K562 (cell line): ENCODE measurements around the gene CYBRD1. TPM values are rescaled to one million over a fixed set of nuclear protein-coding genes. Genes with fewer than 3 reads are reported as not detected.

Source experiments
- ARID2 ChIP-seq: fragments of 450-650 bp; IDR thresholded peaks from 2 replicates; pipeline ENCODE4 v1.6.1; 2017; ENCODE audit warnings: antibody characterized with exemption, mild to moderate bottlenecking
- BDP1 ChIP-seq: IDR thresholded peaks from 3 replicates; pipeline ENCODE4 v1.6.1; 2011; ENCODE audit not compliant: insufficient read length, insufficient read depth
- CLOCK ChIP-seq: fragments of 250-450 bp; sonication (Bioruptor Pico); IDR thresholded peaks from 2 replicates; pipeline ENCODE4 v1.4.0; 2020; ENCODE audit warnings: mild to moderate bottlenecking, moderate library complexity, borderline replicate concordance
- E2F6 ChIP-seq, 2 experiments: IDR thresholded peaks; 2 replicates each; pipeline ENCODE4 v1.6.1; 2011; ENCODE audit warnings: borderline replicate concordance in 1 of 2, control low read depth in 1 of 2, low read depth in 1 of 2, low read length in 1 of 2, mild to moderate bottlenecking in 1 of 2, mixed read lengths in 1 of 2, moderate library complexity in 1 of 2; ENCODE audit not compliant: insufficient read depth in 1 of 2, insufficient read length in 1 of 2, poor library complexity in 1 of 2, severe bottlenecking in 1 of 2; ENCODE audit errors: extremely low read depth in 1 of 2
- JUND ChIP-seq, 2 experiments: IDR thresholded peaks; 2 replicates in 1 of 2; 3 replicates in 1 of 2; pipeline ENCODE4 v1.6.1; 2011; ENCODE audit warnings: borderline replicate concordance in 2 of 2, low read depth in 2 of 2, low read length in 2 of 2, improper control_type of control experiment in 1 of 2, missing biosample characterization in 1 of 2, missing genetic modification characterization in 1 of 2, missing genetic modification reagents in 1 of 2
- MAFK ChIP-seq: IDR thresholded peaks from 2 replicates; pipeline ENCODE4 v1.6.1; 2011; ENCODE audit warnings: low read length, improper control_type of control experiment
- MAZ ChIP-seq, 2 experiments: fragments of 450-650 bp in 1 of 2; sonication (generic) in 1 of 2; formaldehyde crosslinking; IDR thresholded peaks in 1 of 2; conservative IDR thresholded peaks in 1 of 2; 2 replicates each; pipeline versions ENCODE4 v1.4.0 to v1.5.0; 2020; ENCODE audit warnings: mild to moderate bottlenecking in 1 of 2, missing genetic modification reagents in 1 of 2
- MLX ChIP-seq, 2 experiments: fragments of 450-650 bp in 1 of 2; sonication (generic) in 1 of 2; formaldehyde crosslinking; conservative IDR thresholded peaks; 2 replicates each; pipeline versions ENCODE4 v1.4.0 to v1.8.1; 2020 to 2022; ENCODE audit warnings: mild to moderate bottlenecking in 1 of 2, missing genetic modification reagents in 1 of 2
- MTA3 ChIP-seq: fragments of 450-650 bp; formaldehyde crosslinking; IDR thresholded peaks from 2 replicates; pipeline ENCODE4 v1.6.1; 2017; ENCODE audit warnings: mild to moderate bottlenecking, borderline replicate concordance
- PCBP1 ChIP-seq: fragments of 200-400 bp; formaldehyde crosslinking; IDR thresholded peaks from 2 replicates; pipeline ENCODE4 v1.6.1; 2018; ENCODE audit warnings: mild to moderate bottlenecking, low read depth, low read length; ENCODE audit not compliant: poor library complexity, severe bottlenecking
- RNF2 ChIP-seq: sonication (generic); IDR thresholded peaks from 2 replicates; pipeline ENCODE4 v1.6.1; 2016
- RUNX1 ChIP-seq: sonication (generic); IDR thresholded peaks from 2 replicates; pipeline ENCODE4 v1.6.1; 2016; ENCODE audit warnings: antibody characterized with exemption, low read depth
- SMAD1 ChIP-seq: fragments of 150-350 bp; IDR thresholded peaks from 2 replicates; pipeline ENCODE4 v1.6.1; 2014; ENCODE audit warnings: low read length, low read depth; ENCODE audit not compliant: partially characterized antibody
- USF1 ChIP-seq: sonication (generic); formaldehyde crosslinking; IDR thresholded peaks from 2 replicates; pipeline ENCODE4 v1.9.0; 2022; ENCODE audit warnings: mild to moderate bottlenecking, missing genetic modification reagents
- ZBTB34 ChIP-seq: fragments of 250-450 bp; sonication (Bioruptor Pico); IDR thresholded peaks from 2 replicates; pipeline ENCODE4 v1.8.0; 2021; ENCODE audit warnings: mild to moderate bottlenecking, moderate library complexity
- ZC3H8 ChIP-seq: fragments of 450-650 bp; IDR thresholded peaks from 2 replicates; pipeline ENCODE4 v1.6.1; 2017
- ZNF224 ChIP-seq: sonication (generic); formaldehyde crosslinking; IDR thresholded peaks from 2 replicates; pipeline ENCODE4 v1.8.0; 2022; ENCODE audit warnings: mild to moderate bottlenecking, missing genetic modification reagents
- polyA plus RNA-seq, 8 experiments: library from polyadenylated mRNA; depleted of rRNA in 4 of 8; stranded (reverse) in 5 of 8; unstranded in 3 of 8; fragments of >200 nt; fragmentation: Nextera tagmentation in 2 of 8; fragmentation: Illumina TruSeq in 1 of 8; extraction: Ambion mirVana in 2 of 8; extraction: Trizol in 1 of 8; gene quantifications; 2 replicates each; pipeline versions ENCODE4 v1.2.1 to v1.2.3, GENCODE V29; 2011 to 2014; ENCODE audit warnings: inconsistent platforms in 1 of 8, missing spikeins in 1 of 8
- total RNA-seq, 7 experiments: library from RNA; depleted of rRNA in 6 of 7; stranded (reverse); fragments of >200 nt in 6 of 7; fragmentation: Illumina TruSeq in 2 of 7; extraction: Trizol in 2 of 7; gene quantifications; 2 replicates each; pipeline versions ENCODE4 v1.2.1 to v1.2.3, GENCODE V29; 2011 to 2021; ENCODE audit warnings: low replicate concordance in 1 of 7

Gene CYBRD1
- total and polyA plus RNA-seq, 9 of the 15 experiments (the other 6 are each of a cell fraction or from before 2014, with no cell fraction given): 9.6 to 22.4 (median 15.6) TPM

- TF ChIP-seq ZC3H8: no peak
- peak; percentile 66; the same call in 1 of the 2 replicates for TF ChIP-seq CLOCK
- peak; percentile 96 to 97 for TF ChIP-seq MAZ (CRISPR knock-in tag; conservative IDR thresholded peaks at IDR 0.05 in 1 of 2, IDR thresholded peaks at IDR 0.05 in 1 of 2)
- no peak for TF ChIP-seq MLX (CRISPR knock-in tag; conservative IDR thresholded peaks at IDR 0.05)
- no peak for TF ChIP-seq PCBP1
- peak; percentile 33 for TF ChIP-seq JUND (IDR thresholded peaks at IDR 0.05; ENCODE audit: borderline replicate concordance, low read depth, low read length)
- TF ChIP-seq JUND (tag; IDR thresholded peaks at IDR 0.05; ENCODE audit: borderline replicate concordance, low read depth, low read length): 0 out of 3 replicates have a peak, but pooled peaks have one; percentile 60
- TF ChIP-seq SMAD1: peak; percentile 17
- TF ChIP-seq ZBTB34 (CRISPR knock-in tag): no peak
- TF ChIP-seq E2F6 (IDR thresholded peaks at IDR 0.05; ENCODE audit: borderline replicate concordance in 1 of 2, extremely low read depth in 1 of 2, insufficient read depth in 1 of 2, insufficient read length in 1 of 2, low read depth in 1 of 2, low read length in 1 of 2, poor library complexity in 1 of 2, severe bottlenecking in 1 of 2): peak; percentile 80 to 90
- TF ChIP-seq BDP1: no peak
- TF ChIP-seq RNF2: peak; percentile 47
- TF ChIP-seq ZNF224 (CRISPR knock-in tag): no peak; the same call in 1 of the 2 replicates
- TF ChIP-seq ARID2: no peak
- peak; percentile 61; the same call in 1 of the 2 replicates for TF ChIP-seq MTA3
- TF ChIP-seq USF1 (CRISPR knock-in tag): peak; percentile 74
- TF ChIP-seq MAFK: no peak
- no peak for TF ChIP-seq RUNX1
Measured at GRCh38 chr2:171522052-171522787, at the start of gene CYBRD1 (continued).
